GM12878 (cell line): ENCODE measurements around the gene LEKR1. TPM values are rescaled to one million over a fixed set of nuclear protein-coding genes. Genes with fewer than 3 reads are reported as not detected.
A peak's percentile ranks its signal among the peaks of the same experiment; 100 is the strongest.

ENCODE experiments used
- BRCA1 ChIP-seq: IDR thresholded peaks from 2 replicates; pipeline ENCODE4 v1.6.1; 2011; ENCODE audit warnings: low read depth, low read length, improper control_type of control experiment
- CREM ChIP-seq: IDR thresholded peaks from 2 replicates; pipeline ENCODE4 v1.6.1; 2014; ENCODE audit warnings: antibody characterized with exemption, low read depth
- EED ChIP-seq: sonication (generic); IDR thresholded peaks from 2 replicates; pipeline ENCODE4 v1.6.1; 2016; ENCODE audit warnings: antibody characterized with exemption, low read depth
- GABPA ChIP-seq: IDR thresholded peaks from 2 replicates; pipeline ENCODE4 v1.6.1; 2014; ENCODE audit warnings: antibody characterized with exemption, low read depth, mild to moderate bottlenecking, inconsistent platforms
- LARP7 ChIP-seq: fragments of 450-650 bp; IDR thresholded peaks from 2 replicates; pipeline ENCODE4 v1.6.1; 2017; ENCODE audit warnings: mild to moderate bottlenecking
- MEF2B ChIP-seq: fragments of 450-650 bp; IDR thresholded peaks from 2 replicates; pipeline ENCODE4 v1.6.1; 2018; ENCODE audit warnings: mild to moderate bottlenecking, moderate library complexity; ENCODE audit not compliant: partially characterized antibody, poor library complexity, severe bottlenecking
- PAX8 ChIP-seq: fragments of 450-650 bp; IDR thresholded peaks from 2 replicates; pipeline ENCODE4 v1.6.1; 2017; ENCODE audit warnings: mild to moderate bottlenecking, moderate library complexity
- RCOR1 ChIP-seq: conservative IDR thresholded peaks from 2 replicates; pipeline ENCODE4 v1.6.1; 2012; ENCODE audit warnings: low read depth, low read length, improper control_type of control experiment
- RUNX3 ChIP-seq: IDR thresholded peaks from 2 replicates; pipeline ENCODE4 v1.6.1; 2012; ENCODE audit warnings: low read length, inconsistent platforms
- SIN3A ChIP-seq: IDR thresholded peaks from 2 replicates; pipeline ENCODE4 v1.6.1; 2012; ENCODE audit warnings: low read depth, low read length, improper control_type of control experiment
- SMAD1 ChIP-seq: fragments of 450-650 bp; IDR thresholded peaks from 2 replicates; pipeline ENCODE4 v1.6.1; 2018; ENCODE audit warnings: mild to moderate bottlenecking, low read depth; ENCODE audit not compliant: partially characterized antibody
- SPI1 ChIP-seq: IDR thresholded peaks from 2 replicates; pipeline ENCODE4 v1.6.1; 2011; ENCODE audit warnings: low read depth, mild to moderate bottlenecking, low read length, moderate library complexity, borderline replicate concordance; ENCODE audit not compliant: insufficient read depth
- SREBF2 ChIP-seq: IDR thresholded peaks from 2 replicates; pipeline ENCODE4 v1.6.1; 2012; ENCODE audit warnings: mild to moderate bottlenecking, low read length
- SRF ChIP-seq, 2 experiments: IDR thresholded peaks; 2 replicates each; pipeline ENCODE4 v1.6.1; 2011; ENCODE audit warnings: low read depth in 2 of 2, low read length in 2 of 2, mild to moderate bottlenecking in 1 of 2, moderate library complexity in 1 of 2
- SUZ12 ChIP-seq: fragments of 200-600 bp; sonication (generic); IDR thresholded peaks from one replicate; pipeline ENCODE4 v1.6.1; 2018; ENCODE audit warnings: antibody characterized with exemption, mild to moderate bottlenecking; ENCODE audit not compliant: unreplicated experiment
- TBL1XR1 ChIP-seq: IDR thresholded peaks from 2 replicates; pipeline ENCODE4 v1.6.1; 2012; ENCODE audit warnings: low read depth, low read length, improper control_type of control experiment
- polyA plus RNA-seq, 11 experiments: library from polyadenylated mRNA; depleted of rRNA in 4 of 11; unstranded in 6 of 11; stranded (reverse) in 5 of 11; fragments of >200 nt; fragmentation: Nextera tagmentation in 4 of 11; fragmentation: Illumina TruSeq in 1 of 11; extraction: Ambion mirVana in 4 of 11; extraction: Trizol in 1 of 11; gene quantifications; 1 replicate in 1 of 11; 2 replicates in 10 of 11; pipeline versions ENCODE4 v1.2.1 to v1.2.3, GENCODE V29; 2011 to 2016; ENCODE audit warnings: inconsistent platforms in 2 of 11, missing spikeins in 2 of 11, low read depth in 1 of 11
- total RNA-seq, 4 experiments: library from RNA; depleted of rRNA in 3 of 4; stranded (reverse); fragments of >200 nt in 3 of 4; fragmentation: Illumina TruSeq in 1 of 4; extraction: Trizol in 1 of 4; gene quantifications; 2 replicates each; pipeline versions ENCODE4 v1.2.1 to v1.2.3, GENCODE V29; 2013 to 2021
- TF ChIP-seq, protein P1 (sequence below): fragments of 450-650 bp; IDR thresholded peaks from 2 replicates; pipeline ENCODE4 v1.6.1; 2016; ENCODE audit warnings: mild to moderate bottlenecking, moderate library complexity, borderline replicate concordance
- TF ChIP-seq, protein P2 (sequence below): IDR thresholded peaks from 2 replicates; pipeline ENCODE4 v1.6.1; 2012; ENCODE audit warnings: low read depth, low read length, improper control_type of control experiment
- TF ChIP-seq, protein P3 (sequence below): IDR thresholded peaks from 2 replicates; pipeline ENCODE4 v1.6.1; 2011; ENCODE audit warnings: borderline replicate concordance, low read depth, mild to moderate bottlenecking, moderate library complexity, low read length; ENCODE audit not compliant: insufficient read depth, poor library complexity, severe bottlenecking
- TF ChIP-seq, protein P4 (sequence below): fragments of 450-650 bp; IDR thresholded peaks from 2 replicates; pipeline ENCODE4 v1.6.1; 2018; ENCODE audit warnings: mild to moderate bottlenecking, low read depth, moderate library complexity; ENCODE audit not compliant: partially characterized antibody
- TF ChIP-seq, protein P5 (sequence below): fragments of 450-650 bp; IDR thresholded peaks from 2 replicates; pipeline ENCODE4 v1.6.1; 2016; ENCODE audit warnings: mild to moderate bottlenecking

LEKR1 gene
- total and polyA plus RNA-seq, 10 of the 15 experiments (the other 5 are each of a cell fraction or from before 2014, with no cell fraction given), result 0.48 to 3.2 (median 1.3) TPM

DNA sequence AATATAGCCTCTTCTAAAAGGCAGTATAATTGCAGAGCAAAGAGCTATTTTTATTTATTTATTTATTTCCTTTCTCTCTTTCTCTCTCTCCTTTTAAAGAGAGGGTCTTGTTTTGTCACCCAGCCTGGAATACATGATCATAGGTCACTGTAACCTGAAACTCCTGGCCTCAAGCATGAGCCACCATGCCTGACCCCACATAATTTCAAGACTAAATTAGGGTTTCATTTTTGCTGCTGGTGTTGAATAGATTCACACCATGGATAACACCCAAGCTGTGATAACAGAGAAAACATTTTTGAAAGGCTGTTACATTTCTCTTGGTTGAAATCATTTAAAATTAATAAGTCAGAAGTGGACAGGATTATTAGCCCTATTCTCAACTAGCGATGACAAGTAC is 131.6 kb downstream of the LEKR1 start (continued):
- TF ChIP-seq, protein P1, sequence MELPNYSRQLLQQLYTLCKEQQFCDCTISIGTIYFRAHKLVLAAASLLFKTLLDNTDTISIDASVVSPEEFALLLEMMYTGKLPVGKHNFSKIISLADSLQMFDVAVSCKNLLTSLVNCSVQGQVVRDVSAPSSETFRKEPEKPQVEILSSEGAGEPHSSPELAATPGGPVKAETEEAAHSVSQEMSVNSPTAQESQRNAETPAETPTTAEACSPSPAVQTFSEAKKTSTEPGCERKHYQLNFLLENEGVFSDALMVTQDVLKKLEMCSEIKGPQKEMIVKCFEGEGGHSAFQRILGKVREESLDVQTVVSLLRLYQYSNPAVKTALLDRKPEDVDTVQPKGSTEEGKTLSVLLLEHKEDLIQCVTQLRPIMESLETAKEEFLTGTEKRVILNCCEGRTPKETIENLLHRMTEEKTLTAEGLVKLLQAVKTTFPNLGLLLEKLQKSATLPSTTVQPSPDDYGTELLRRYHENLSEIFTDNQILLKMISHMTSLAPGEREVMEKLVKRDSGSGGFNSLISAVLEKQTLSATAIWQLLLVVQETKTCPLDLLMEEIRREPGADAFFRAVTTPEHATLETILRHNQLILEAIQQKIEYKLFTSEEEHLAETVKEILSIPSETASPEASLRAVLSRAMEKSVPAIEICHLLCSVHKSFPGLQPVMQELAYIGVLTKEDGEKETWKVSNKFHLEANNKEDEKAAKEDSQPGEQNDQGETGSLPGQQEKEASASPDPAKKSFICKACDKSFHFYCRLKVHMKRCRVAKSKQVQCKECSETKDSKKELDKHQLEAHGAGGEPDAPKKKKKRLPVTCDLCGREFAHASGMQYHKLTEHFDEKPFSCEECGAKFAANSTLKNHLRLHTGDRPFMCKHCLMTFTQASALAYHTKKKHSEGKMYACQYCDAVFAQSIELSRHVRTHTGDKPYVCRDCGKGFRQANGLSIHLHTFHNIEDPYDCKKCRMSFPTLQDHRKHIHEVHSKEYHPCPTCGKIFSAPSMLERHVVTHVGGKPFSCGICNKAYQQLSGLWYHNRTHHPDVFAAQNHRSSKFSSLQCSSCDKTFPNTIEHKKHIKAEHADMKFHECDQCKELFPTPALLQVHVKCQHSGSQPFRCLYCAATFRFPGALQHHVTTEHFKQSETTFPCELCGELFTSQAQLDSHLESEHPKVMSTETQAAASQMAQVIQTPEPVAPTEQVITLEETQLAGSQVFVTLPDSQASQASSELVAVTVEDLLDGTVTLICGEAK, result no peak
- TF ChIP-seq, protein P2, sequence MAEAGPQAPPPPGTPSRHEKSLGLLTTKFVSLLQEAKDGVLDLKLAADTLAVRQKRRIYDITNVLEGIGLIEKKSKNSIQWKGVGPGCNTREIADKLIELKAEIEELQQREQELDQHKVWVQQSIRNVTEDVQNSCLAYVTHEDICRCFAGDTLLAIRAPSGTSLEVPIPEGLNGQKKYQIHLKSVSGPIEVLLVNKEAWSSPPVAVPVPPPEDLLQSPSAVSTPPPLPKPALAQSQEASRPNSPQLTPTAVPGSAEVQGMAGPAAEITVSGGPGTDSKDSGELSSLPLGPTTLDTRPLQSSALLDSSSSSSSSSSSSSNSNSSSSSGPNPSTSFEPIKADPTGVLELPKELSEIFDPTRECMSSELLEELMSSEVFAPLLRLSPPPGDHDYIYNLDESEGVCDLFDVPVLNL, result no peak
- TF ChIP-seq CREM (peak; percentile 39; the same call in 1 of the 2 replicates), EED (no peak), SIN3A (no peak), RUNX3 (peak; percentile 82), SPI1 (no peak), MEF2B (no peak), PAX8 (no peak), SREBF2 (no peak), GABPA (no peak), LARP7 (no peak), SRF (IDR thresholded peaks at IDR 0.05; ENCODE audit: low read depth in 2 of 2, low read length in 2 of 2) (no peak), RCOR1 (no peak), BRCA1 (no peak), SUZ12 (no peak), SMAD1 (no peak), TBL1XR1 (no peak)
- TF ChIP-seq, protein P3, sequence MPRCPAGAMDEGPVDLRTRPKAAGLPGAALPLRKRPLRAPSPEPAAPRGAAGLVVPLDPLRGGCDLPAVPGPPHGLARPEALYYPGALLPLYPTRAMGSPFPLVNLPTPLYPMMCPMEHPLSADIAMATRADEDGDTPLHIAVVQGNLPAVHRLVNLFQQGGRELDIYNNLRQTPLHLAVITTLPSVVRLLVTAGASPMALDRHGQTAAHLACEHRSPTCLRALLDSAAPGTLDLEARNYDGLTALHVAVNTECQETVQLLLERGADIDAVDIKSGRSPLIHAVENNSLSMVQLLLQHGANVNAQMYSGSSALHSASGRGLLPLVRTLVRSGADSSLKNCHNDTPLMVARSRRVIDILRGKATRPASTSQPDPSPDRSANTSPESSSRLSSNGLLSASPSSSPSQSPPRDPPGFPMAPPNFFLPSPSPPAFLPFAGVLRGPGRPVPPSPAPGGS, result no peak
- TF ChIP-seq, protein P4, sequence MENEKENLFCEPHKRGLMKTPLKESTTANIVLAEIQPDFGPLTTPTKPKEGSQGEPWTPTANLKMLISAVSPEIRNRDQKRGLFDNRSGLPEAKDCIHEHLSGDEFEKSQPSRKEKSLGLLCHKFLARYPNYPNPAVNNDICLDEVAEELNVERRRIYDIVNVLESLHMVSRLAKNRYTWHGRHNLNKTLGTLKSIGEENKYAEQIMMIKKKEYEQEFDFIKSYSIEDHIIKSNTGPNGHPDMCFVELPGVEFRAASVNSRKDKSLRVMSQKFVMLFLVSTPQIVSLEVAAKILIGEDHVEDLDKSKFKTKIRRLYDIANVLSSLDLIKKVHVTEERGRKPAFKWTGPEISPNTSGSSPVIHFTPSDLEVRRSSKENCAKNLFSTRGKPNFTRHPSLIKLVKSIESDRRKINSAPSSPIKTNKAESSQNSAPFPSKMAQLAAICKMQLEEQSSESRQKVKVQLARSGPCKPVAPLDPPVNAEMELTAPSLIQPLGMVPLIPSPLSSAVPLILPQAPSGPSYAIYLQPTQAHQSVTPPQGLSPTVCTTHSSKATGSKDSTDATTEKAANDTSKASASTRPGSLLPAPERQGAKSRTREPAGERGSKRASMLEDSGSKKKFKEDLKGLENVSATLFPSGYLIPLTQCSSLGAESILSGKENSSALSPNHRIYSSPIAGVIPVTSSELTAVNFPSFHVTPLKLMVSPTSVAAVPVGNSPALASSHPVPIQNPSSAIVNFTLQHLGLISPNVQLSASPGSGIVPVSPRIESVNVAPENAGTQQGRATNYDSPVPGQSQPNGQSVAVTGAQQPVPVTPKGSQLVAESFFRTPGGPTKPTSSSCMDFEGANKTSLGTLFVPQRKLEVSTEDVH, result no peak
- TF ChIP-seq, protein P5, sequence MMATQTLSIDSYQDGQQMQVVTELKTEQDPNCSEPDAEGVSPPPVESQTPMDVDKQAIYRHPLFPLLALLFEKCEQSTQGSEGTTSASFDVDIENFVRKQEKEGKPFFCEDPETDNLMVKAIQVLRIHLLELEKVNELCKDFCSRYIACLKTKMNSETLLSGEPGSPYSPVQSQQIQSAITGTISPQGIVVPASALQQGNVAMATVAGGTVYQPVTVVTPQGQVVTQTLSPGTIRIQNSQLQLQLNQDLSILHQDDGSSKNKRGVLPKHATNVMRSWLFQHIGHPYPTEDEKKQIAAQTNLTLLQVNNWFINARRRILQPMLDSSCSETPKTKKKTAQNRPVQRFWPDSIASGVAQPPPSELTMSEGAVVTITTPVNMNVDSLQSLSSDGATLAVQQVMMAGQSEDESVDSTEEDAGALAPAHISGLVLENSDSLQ, result no peak
